Hindlimb muscle (tissue), 1 donor: ENCODE results near the gene SOBP. TPM values are rescaled to one million over a fixed set of nuclear protein-coding genes. Genes with fewer than 3 reads are reported as not detected.
A peak's percentile ranks its signal among the peaks of the same experiment; 100 is the strongest.
"Not testable (repeated sequence)": the region's sequence is repeated elsewhere in the genome, so short reads cannot be mapped to it uniquely, and the experiment has no call there.

Source experiments
- DNase-seq: peaks from one replicate; pipeline ENCODE4 v3.0.0-alpha.2; 2013
- polyA plus RNA-seq: library from polyadenylated mRNA; unstranded; fragments of 120-200 nt; gene quantifications from one replicate; pipeline ENCODE4 v1.2.1, GENCODE V29; 2013; ENCODE audit not compliant: insufficient read length

SOBP gene
- polyA plus RNA-seq, 1 donor = 16.1 TPM

DNA sequence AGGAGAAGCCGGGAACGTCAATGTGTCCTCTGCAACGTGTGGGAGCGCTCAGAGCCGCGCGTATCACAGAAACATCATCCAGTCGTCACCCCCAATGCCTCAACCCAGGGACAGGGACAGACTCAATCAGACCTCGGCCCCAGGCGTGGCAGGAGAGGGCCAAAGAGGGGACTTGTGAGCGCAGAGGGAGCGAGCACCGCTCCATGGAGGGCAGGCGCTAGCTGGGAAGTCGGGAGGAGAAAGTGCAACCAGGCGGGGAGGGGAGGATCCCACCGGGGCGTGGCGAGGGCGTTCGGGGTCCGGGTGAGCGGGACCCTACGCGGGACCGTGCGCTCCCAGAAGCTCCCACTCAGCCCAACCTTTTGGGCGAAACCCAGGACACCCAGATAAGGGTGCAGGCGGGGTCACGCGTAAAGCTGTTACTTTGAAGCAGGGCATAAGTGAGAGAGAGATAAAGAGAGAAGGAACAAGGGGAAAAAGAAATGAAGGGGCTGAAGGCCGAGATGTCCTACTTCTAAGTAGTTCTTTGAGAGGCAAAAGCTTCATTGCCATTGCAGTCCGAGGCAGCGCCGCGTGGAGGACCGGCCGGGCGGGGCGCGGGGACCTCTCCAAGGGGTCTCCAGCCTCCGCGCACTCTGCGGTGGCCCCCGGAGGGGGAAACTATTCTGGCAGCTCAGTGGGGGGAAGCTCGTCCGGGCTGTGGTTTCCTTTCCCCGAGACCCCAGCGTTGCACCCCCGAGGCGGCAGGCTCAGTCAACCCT lies 862 bp upstream of the SOBP start:
- peak; percentile 71 for DNase-seq

DNA sequence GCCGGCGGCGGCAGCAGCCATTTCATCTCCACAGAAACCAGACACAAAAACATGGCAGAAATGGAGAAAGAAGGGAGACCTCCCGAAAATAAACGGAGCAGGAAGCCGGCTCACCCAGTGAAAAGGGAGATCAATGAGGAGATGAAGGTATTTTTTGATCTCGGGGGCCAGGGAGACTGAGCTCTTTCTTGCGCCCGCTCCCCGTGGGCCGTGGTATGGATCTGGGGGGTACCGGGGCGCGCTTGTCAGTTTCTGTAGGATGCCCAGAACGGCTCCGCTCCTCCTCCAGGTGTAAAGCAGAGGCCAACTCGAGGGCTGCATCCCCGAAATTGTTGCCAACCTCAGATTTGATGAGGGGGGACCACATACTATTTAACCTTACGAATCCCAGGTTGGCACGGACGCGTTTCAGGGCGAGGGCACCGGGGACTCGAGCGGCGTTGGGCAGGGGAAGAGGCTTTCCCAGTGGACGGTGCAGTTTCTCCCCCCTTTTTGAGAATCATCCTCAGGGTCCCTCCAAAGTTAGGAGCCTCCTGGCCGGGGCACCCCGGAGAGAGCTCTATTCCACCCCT lies 735 bp downstream of the SOBP start:
- DNase-seq = peak; percentile 37

DNA sequence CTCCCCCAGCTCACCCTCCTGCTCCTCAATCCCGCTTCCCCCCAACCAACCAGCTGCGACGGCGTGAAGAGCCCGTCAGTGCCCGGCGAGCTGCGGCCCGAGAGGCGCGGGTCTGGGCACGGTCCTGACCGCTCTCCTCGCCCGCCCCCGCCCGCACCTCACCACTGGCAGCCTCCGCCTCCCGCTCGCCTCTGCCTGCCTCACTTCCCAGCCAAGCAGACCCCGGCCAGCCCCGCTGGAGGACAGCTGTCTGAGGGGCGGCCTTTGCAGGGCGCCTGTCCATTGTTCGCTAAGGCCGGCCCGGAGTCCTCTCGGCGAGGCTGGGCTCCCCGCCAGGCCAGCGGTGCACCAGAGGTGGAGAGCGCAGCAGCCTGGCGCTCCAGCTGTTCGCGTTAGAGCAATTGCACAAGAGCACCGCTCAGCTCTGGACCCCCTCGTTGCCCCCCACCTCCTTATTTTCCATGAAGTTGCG lies 1.3 kb downstream of the SOBP start:
- DNase-seq = peak; percentile 87

DNA sequence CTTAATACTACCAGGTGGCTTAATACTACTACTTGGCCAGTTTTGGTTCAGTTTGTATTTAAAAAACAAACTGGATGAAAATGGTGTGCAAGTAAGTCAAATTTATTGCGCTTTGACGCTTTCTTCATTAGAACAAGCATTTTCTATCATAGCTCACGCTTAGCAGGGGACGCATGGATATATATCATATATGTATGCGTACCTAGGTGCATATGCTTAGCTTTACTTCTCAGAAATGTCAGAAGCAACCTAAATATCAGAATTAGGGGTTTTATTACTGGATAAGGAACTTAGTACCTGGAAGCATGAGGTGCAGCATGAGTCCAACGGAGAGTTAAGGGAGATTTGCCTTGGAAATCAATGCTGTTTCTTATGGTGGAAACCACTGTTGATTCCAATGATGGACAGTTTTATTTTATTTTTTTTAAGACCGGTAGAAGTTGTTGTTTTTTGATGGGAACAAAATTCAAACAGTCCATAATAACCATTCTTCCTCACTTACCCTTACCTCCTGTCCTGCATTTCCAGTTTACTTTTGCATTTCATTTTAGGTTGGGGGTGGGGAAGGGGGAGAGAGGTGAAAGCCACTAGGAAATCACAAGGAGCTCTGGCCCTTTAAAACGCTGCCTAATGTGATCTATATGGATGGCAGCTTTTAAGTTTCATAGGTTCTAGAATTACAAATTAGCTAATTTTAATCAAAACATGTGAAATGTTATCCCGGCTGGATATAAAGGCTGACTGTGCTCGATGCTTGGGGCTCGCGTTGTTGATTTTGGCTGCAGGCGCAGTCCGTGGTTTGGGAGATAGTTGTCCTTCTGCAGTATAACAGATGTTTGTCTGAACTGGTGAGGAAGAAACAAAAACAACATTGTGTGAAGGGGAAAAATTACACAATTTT lies 2.1 kb downstream of the SOBP start:
- peak; percentile 37 for DNase-seq

DNA sequence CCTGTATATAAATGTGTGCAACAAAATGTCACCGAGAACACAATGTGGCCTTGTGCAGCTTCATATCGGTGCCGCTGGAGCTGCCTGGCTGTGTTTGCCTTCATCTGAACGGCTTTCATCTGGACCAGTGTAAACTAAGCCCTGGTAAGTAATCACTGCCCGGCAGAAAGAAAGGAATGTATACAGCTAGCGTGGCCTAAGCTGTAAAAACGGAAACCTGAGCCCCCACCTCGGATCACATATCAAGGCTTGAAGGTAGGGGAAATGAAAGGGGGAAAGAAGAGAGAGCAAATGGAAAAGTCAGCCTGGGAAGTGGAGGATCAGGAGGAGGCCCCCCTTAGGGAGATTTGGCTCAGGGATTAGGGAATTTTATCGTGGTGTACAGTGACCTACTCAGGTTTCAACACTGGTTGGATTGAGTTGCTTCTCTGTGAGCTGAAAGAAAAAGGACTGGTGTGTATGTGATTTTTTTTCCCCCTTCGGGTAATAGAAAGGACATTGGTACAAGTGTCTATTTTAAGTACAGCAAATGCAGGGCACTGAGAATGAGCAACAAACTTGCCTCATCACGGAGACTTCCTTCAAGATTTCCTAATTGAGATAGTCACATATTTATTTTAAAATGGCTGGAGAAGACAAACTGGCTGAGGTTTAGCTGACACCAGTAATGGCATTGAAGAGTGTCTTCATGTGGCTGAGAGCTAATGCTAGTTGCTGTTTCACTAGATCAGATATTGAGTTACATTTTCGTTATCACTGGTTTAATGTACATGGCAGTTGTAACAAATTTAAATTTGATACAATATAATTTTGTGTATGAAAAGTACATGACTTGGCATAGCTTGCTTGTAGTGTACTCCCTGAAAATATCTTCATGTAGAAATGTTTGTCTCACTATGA lies 3.5 kb downstream of the SOBP start:
- peak; percentile 48 for DNase-seq

DNA sequence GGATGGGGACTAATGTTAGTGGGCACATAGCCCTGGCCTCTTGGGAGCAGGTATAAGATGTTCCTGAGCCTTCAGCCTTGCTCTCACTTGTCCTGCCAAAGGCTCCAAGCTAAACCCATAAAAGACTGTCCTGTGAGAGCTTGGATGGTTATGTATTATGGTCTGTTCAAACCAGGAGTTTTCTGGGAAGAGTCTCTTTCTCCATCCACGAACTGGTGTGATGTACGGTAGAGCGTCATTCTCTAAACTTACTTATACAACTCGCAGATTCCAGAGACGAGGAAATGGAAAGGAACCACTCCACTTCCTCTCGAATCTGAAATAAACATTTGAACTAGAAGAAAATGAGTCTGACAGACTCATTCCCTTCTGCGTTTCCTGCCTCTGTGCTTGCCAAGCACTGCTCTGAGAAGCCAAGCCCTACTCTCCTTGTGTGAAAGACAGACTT lies 5.3 kb downstream of the SOBP start:
- DNase-seq = peak; percentile 85

DNA sequence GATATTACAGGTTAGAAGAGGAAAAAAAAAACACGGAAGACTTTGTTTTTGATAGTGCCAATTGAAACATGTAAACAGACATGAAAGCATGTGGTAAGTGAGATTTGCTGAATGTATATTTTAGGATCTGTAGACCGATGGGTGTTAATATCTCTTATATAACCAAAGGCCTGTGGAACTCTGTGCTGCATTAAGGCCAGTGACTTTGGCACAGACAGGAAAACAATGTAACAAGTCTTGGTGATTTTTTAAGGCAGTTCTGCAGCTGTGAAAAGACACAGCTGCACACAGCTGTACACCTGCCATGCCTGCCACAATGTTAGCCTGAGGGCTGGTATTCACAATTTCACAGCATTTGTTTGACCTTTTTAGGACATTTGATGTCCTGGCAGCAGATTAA lies 6.1 kb downstream of the SOBP start:
- peak; percentile 24 for DNase-seq

DNA sequence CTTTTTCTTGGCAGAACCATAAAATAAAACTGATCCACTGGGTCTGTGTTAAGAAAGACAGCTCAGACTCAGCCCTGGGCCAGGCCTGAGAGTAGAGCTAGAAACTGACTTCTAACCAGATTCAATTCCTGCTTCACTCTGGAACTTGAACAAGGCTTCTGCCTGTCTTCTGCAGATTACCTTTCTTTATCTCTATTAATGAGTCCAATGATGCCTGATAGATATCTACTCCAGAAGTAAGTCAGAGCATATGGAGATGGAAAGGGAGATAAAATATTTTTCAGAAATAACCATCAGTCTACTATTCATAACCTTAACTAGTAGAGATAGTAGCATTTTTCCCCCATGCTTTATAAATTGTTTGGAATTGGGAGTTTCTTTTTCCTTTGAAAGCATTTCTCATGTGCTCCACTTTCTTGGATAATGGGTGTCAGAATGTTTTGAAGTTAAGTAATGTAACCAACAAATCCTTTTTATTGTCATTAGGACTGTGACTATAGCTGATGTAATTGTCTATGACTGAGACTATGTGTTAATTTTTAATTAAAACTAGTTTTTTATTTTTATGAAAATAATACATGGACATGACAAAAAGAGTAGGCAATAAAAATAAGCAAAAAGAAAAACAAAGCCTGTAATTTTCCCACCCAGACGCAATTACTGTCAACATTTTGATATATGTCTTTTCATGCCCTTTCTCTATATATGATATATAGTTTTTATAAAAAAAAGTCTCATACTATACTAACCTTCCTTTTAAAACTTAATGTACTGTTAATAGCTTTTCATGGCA lies 7.2 kb downstream of the SOBP start:
- no peak for DNase-seq

DNA sequence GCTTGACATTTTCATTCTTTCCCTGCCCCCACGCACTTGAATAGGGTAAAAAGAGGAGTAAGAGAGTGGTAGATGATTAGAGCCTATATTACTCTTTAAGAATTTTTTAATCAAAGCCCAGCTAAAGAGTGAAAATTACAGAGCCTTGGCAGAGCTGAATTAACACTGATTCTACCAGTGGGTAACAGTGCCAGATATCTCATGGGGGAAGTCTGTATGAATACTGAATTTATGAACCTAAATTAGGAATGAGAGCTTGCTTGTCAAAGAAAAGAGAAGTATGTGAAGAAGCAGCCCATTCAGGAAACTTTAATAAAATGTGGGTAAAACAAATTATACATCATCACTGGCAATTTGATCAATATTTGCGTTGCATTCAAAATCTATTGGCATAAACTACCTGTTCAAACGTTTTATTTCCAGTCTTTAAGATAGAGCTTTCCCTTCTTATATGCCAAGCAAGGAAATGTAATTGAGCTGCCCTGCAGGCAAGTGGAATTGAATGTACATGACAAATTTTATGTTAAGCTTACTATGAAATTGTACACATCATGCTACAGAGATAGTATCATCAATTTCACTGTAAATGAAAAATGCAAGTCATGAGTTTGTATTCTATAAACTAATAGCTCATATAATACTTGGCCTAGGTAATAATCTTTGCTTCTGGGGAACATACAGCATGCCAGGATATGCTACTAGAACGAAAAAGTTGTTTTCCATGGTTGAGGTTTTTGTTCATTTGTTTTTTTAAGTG lies 14.5 kb downstream of the SOBP start:
- no peak for DNase-seq

DNA sequence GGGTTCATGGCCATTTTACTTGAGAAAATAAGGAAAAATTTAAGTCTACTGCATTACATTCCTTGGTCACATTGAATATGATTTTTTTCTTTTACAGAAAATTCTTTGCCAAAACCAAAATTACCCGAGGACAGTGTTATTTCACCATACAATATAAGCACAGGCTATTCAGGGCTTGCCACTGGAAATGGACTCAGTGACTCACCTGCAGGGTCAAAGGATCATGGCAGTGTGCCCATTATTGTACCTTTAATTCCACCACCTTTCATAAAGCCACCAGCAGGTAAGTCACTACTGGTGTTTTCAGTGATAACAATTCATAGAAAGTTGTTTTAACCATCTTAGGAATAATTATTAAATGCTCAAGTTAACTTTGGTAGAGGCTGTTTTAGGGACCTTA lies 16.2 kb downstream of the SOBP start:
- no peak for DNase-seq

DNA sequence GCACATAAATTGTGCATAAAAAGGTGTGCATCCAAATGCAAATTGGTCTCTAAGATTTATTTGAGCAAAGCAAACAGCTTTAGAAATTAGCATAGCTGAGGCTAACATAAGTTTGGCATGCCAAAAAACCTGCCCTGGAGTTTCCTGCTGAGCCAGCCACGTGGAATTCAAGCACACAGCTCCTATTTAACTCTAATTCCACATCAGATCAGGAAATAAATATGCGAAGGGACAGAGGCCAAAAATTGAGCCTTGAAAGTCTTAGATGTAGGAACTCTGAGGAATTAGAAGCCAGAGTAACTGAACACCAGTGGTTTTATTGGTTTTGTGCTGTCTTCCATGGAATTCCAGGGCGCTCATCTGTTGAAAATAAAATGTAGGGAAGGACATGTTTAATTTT lies 19.6 kb downstream of the SOBP start:
- DNase-seq = no peak

DNA sequence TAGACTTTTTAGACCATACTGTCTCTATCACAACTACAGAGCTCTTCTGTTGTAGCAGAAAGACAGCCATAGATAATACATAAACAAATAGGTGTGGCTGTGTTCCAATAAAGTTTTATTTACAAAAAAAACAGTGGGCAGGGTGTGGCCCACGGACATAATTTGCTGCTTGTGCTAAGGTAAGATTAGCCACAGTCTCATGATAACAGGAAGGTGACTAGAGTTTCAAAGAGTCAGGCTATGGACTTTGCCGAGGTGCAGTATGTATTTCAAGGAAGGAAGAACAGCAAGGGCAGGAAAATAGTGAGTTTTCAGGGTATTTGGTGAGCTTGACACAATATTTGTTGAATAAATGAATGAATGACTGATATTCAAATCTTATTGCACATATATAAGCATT lies 20.2 kb downstream of the SOBP start:
- DNase-seq = no peak

DNA sequence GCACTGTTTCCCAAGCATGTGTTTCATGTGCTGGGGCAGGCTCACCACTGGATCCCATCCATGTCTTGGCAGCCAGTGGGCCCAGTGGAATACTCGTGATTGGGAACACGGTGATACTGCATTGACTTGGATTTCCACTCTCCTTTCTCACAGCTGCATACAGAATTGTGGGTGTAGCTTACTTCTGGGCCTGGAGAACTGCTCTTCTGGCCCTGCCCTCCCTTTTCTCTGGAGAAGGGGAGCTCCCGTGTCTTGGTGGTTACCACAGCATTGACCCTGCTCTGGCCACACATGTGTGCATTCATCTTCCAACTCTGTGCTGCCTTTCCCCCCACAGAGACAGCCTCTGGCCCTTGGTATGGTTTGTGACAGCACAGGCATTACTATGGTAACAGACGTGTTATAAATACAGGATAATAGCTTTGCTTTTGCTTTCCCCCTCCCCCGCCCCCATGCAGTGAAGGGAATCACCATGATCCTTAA lies 21.6 kb downstream of the SOBP start:
- DNase-seq = no peak

DNA sequence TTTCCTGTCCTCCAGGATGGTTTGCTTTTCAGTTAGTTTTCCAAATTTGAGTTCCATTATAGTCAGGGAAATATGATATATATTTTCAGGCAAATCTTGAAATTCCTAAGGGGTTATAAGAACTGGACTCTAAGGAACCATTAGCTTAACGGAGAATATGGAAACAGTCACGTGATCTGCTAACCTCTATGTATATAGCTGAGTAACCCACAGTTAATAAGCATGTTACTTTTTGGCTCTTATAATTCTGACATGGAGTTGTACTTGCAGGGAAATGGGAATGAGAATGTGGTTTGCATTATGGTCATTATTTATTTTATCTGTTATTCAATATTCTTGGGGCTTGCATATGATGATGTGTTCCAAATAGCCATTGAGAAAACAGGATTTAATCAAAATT lies 23.3 kb downstream of the SOBP start:
- no peak for DNase-seq

DNA sequence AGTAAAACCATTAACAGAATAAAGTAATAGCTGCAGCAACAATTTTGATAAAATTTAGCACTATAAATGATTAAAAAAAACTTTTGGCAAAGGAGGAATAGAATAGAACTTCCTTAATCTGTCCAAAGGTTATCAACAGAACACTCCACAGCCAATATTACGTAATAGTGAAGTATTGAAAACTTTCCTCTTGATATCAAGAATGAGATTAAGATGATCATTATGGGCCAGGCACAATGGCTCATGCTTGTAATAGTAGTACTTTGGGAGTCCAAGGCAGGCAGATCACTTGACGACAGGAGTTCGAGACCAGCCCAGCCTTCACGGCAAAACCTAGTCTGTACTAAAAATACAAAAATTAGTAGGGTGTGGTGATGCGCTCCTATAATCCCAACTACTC lies 26.0 kb downstream of the SOBP start:
- DNase-seq = no peak

DNA sequence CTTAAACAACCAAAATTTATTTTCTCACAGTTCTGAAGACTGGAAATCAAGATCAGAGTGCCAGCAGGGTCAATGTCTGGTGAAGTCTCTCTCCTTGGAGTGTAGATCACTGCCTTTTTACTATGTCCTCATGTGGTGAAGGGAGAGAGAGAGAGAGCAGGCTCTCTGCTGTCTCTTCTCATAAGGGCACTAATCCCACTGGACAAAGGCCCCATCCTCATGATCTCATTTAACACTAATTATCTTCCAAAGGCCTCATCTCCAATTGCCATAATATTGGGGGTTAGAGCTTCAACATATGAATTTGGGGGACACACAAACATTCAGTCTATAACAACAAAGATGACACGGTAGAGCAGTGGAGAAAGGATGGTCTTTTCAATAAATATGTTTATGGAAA lies 27.4 kb downstream of the SOBP start:
- DNase-seq = no peak

DNA sequence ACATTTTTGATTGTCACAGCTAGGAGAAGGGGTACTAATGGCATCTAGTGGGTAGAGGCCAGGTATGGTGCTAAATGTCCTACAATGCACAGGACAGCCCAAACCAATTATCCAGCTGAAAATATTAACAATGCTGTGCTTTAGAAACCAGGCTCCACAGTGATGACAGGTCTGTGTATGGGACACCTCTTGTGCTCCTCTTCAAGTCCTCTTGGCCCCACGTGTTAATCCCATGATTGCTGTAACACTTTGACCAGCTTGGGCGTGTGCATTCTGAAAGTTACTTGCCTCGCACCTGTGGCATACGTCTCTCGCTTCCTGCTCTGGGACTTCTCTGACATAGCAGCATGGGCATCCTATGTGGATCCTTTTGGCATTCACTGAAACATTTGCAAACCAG lies 29.3 kb downstream of the SOBP start:
- not testable (repeated sequence) for DNase-seq

DNA sequence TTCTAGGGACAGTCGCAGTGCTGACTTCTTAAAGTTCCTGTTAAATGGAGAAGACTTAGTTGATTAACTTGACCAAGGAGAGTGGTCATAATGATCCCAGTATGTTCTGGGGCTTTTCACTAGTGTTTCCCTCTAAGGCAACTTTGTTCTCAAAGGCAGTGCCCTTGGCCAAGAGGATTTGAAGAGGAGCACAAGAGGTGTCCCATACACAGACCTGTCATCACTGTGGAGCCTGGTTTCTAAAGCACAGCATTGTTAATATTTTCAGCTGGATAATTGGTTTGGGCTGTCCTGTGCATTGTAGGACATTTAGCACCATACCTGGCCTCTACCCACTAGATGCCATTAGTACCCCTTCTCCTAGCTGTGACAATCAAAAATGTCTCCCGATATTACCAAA lies 30.8 kb downstream of the SOBP start:
- DNase-seq = not testable (repeated sequence)

DNA sequence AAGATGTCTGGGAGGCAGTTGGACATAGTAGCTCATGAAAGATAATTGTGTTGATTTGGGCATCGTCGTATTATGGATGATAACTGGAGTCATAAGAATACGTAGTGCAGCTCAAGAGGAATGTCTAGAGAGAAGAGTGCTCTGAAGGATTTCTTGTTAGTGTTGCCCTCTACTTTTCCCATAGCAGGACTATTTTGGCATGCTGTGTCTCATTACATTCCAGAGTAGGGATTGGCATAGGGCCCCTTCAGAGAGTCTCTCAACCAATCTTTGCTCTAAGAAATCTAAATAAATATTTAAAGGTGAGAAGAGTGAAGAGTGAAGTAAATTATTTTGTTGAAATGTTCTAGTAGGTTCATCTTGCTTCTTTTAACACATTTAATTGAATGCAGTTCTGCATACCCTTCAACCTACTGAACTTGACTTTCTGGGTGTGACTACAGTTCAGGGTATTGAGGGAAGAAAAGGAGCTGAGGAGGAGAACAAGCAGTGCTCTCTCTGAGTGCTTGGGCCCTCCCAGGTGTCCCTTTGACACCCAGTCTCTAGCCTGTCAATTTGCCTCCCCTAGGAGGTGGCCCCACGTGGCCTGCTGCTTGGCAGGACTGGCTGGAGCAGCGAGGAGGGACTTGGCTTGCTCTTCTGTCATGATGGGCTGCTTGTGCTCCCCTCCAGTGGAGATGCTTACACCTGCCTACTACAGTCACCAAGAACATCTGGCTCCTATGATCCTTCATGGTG lies 33.3 kb downstream of the SOBP start:
- DNase-seq = no peak

DNA sequence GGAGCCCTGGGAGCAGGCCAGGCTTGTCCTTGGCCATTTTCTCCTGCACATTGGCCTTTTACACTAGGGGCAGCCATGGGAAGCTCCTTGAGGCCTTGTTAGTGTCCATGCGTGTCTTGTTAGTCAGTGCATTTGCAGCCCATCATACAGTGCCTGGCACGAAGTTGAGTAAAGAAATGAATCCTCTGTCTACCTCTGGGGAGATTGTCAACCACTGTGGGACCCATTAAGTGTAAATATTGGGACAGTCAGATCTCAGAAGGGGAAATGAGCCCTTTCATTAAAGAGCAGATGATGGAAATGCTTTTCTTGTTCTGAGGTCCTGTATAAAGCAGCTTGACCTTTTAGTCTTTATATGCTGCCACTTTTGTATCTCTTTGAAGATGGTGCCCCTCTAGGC lies 33.9 kb downstream of the SOBP start:
- no peak for DNase-seq
